Bone marrow (tissue), 2 donors: ENCODE data around the gene INTS15.

Experiments
- DNase-seq, 2 donors: peaks; one replicate each; lab custom pipeline; 2025; lab: John Stamatoyannopoulos, UW

The INTS15 gene

GRCh38 chr7:6618621-6619020, 28.8 kb downstream of the INTS15 start:
- no peak for DNase-seq

GRCh38 chr7:6619961-6620360, 30.1 kb downstream of the INTS15 start:
- no peak for DNase-seq

- no peak for DNase-seq
These were observed 31.6 kb downstream of the INTS15 start for GRCh38 chr7:6621195-6622133.

GRCh38 chr7:6622134-6622710, 32.4 kb downstream of the INTS15 start:
- DNase-seq: no peak

GRCh38 chr7:6623589-6624245, 33.9 kb downstream of the INTS15 start:
- no peak for DNase-seq

- no peak for DNase-seq
These were observed 34.4 kb downstream of the INTS15 start for GRCh38 chr7:6624246-6624611.

GRCh38 chr7:6628045-6628444, 38.2 kb downstream of the INTS15 start:
- no peak for DNase-seq

GRCh38 chr7:6630007-6630849, 40.4 kb downstream of the INTS15 start:
- DNase-seq: no peak

GRCh38 chr7:6631605-6632004, 41.8 kb downstream of the INTS15 start:
- DNase-seq: no peak

- DNase-seq: no peak
These were observed 44.2 kb downstream of the INTS15 start for GRCh38 chr7:6634021-6634420.

GRCh38 chr7:6634971-6635370, 45.1 kb downstream of the INTS15 start:
- peak in 1 of 2 donors; percentile 22 for DNase-seq

GRCh38 chr7:6636741-6637543, 47.1 kb downstream of the INTS15 start, which contains the start of gene ZNF316:
ZNF316 (plus strand) TSS chr7:6637318; CDS start chr7:6642410, 5,092 bp downstream.
- DNase-seq: peak in 1 of 2 donors; percentile 18

GRCh38 chr7:6637544-6638229, 47.9 kb downstream of the INTS15 start:
- DNase-seq: no peak

- no peak for DNase-seq
These were observed 49.2 kb downstream of the INTS15 start for GRCh38 chr7:6639032-6639431.

- no peak for DNase-seq
These were observed 49.8 kb downstream of the INTS15 start for GRCh38 chr7:6639627-6640026.

GRCh38 chr7:6640246-6640721, 50.5 kb downstream of the INTS15 start:
- DNase-seq: no peak

GRCh38 chr7:6641305-6642035, 51.6 kb downstream of the INTS15 start:
- no peak for DNase-seq

- DNase-seq: no peak
These were observed 52.5 kb downstream of the INTS15 start for GRCh38 chr7:6642239-6642839.
